GM12878 (cell line): Measurements from ENCODE around the gene KCTD16. TPM values are rescaled to one million over a fixed set of nuclear protein-coding genes. Genes with fewer than 3 reads are reported as not detected.

ENCODE experiments used
- ATAC-seq: fragments of 200-7000 bp; cut with Tn5 transposase; 3 replicates; pipeline ENCODE4 v1.9.1; 2020; ENCODE audit warnings: mild to moderate bottlenecking, moderate library complexity
- BruUV-seq: library from RNA; stranded (reverse); fragments of 400-500 nt; replicated peaks from 2 replicates; lab custom pipeline; 2021; lab: Mats Ljungman, UMichigan
- CTCF ChIA-PET: fragments of 300-600 bp; sonication (Branson Sonifier 250); formaldehyde crosslinking; extraction: SDS; loops from one replicate; lab custom pipeline; 2021; ENCODE audit warnings: inconsistent platforms; lab: Yijun Ruan, JAX
- POLR2A ChIA-PET: fragments of 350-600 bp; formaldehyde crosslinking; extraction: SDS; loops from one replicate; lab custom pipeline; 2021; ENCODE audit warnings: inconsistent platforms; lab: Charles Lee
- RAD21 ChIA-PET: fragments of 300-600 bp; sonication (Branson Sonifier 250); formaldehyde crosslinking; loops from one replicate; lab custom pipeline; 2023; ENCODE audit warnings: antibody characterized with exemption; ENCODE audit not compliant: unreplicated experiment; lab: Charles Lee
- SMC1A ChIA-PET: fragments of 300-600 bp; sonication (Branson Sonifier 250); formaldehyde crosslinking; loops from one replicate; lab custom pipeline; 2023; ENCODE audit not compliant: unreplicated experiment, uncharacterized antibody; lab: Charles Lee
- DNase-seq: peaks from one replicate; pipeline ENCODE4 v3.0.0-alpha.2; 2011; ENCODE audit warnings: low read depth, low spot score
- FAIRE-seq: peaks from 3 replicates; lab custom pipeline; 2011; peaks lifted over from hg19 to GRCh38; lab: Jason Lieb, UNC
- H2AFZ ChIP-seq: 2 replicates; pipeline ENCODE4 v1.6.0; 2011; ENCODE audit warnings: low read depth, low read length, control low read depth; ENCODE audit not compliant: control insufficient read depth
- H3K27ac ChIP-seq: 2 replicates; pipeline ENCODE4 v1.5.1; 2011; ENCODE audit warnings: control low read depth; ENCODE audit not compliant: control insufficient read depth, insufficient read depth
- H3K27me3 ChIP-seq, 2 experiments: replicated peaks in 1 of 2; 2 replicates each; pipeline versions ENCODE4 v1.6.0 to v1.6.1; 2011; ENCODE audit warnings: low read length in 1 of 2; ENCODE audit not compliant: control insufficient read depth in 2 of 2, insufficient read depth in 2 of 2
- H3K36me3 ChIP-seq, 2 experiments: 2 replicates each; pipeline ENCODE4 v1.5.1; 2011; ENCODE audit warnings: low read length in 1 of 2; ENCODE audit not compliant: control insufficient read depth in 2 of 2, insufficient read depth in 2 of 2
- H3K4me1 ChIP-seq: 2 replicates; pipeline ENCODE4 v1.6.1; 2011; ENCODE audit warnings: mild to moderate bottlenecking, low read length, moderate library complexity, mixed read lengths; ENCODE audit not compliant: control insufficient read depth, insufficient read depth
- H3K4me2 ChIP-seq: 2 replicates; pipeline ENCODE4 v1.6.0; 2011; ENCODE audit warnings: control low read depth; ENCODE audit not compliant: control insufficient read depth, insufficient read depth
- H3K4me3 ChIP-seq: fragments of 200-600 bp; sonication (generic); 2 replicates; pipeline ENCODE4 v1.5.1; 2016
- H3K79me2 ChIP-seq: 2 replicates; pipeline ENCODE4 v1.6.0; 2011; ENCODE audit warnings: low read length; ENCODE audit not compliant: control insufficient read depth, insufficient read depth
- H3K9ac ChIP-seq: 2 replicates; pipeline ENCODE4 v1.8.0; 2011; ENCODE audit warnings: low read length, control low read depth, mixed read lengths; ENCODE audit not compliant: control insufficient read depth, insufficient read depth
- H3K9me3 ChIP-seq: replicated peaks from 3 replicates; pipeline ENCODE4 v1.5.1; 2011; ENCODE audit warnings: mild to moderate bottlenecking, low read length; ENCODE audit not compliant: control insufficient read depth, insufficient read depth
- H4K20me1 ChIP-seq: 2 replicates; pipeline ENCODE4 v1.6.0; 2011; ENCODE audit not compliant: control insufficient read depth, insufficient read depth
- EED ChIP-seq: sonication (generic); IDR thresholded peaks from 2 replicates; pipeline ENCODE4 v1.6.1; 2016; ENCODE audit warnings: antibody characterized with exemption, low read depth
- NFXL1 ChIP-seq: fragments of 450-650 bp; IDR thresholded peaks from 2 replicates; pipeline ENCODE4 v1.6.1; 2017; ENCODE audit warnings: antibody characterized with exemption, mild to moderate bottlenecking, borderline replicate concordance
- POU2F2 ChIP-seq: IDR thresholded peaks from 3 replicates; pipeline ENCODE4 v1.6.1; 2011; ENCODE audit warnings: low read depth, mild to moderate bottlenecking, low read length, borderline replicate concordance
- TBL1XR1 ChIP-seq: IDR thresholded peaks from 2 replicates; pipeline ENCODE4 v1.6.1; 2012; ENCODE audit warnings: low read depth, low read length, improper control_type of control experiment
- WGBS: methylation state at CpG from one replicate; pipeline ENCODE4 v1.1.6; 2016; ENCODE audit warnings: low lambda C conversion rate; ENCODE audit not compliant: insufficient replicate concordance, insufficient coverage; ENCODE audit errors: missing lambda C conversion rate; 5-methylcytosine and 5-hydroxymethylcytosine counted together
- in situ Hi-C: fragments of 300-500 bp; cut with MboI; formaldehyde crosslinking; loops from 9 replicates; pipeline ENCODE4 v1.14.3; 2018; ENCODE audit warnings: mixed read lengths
- intact Hi-C: fragments of 100-400 bp; cut with micrococcal nuclease; formaldehyde crosslinking; loops from one replicate; pipeline ENCODE4 v1.14.2; 2022; ENCODE audit not compliant: unreplicated experiment
- polyA plus RNA-seq, 11 experiments: library from polyadenylated mRNA; depleted of rRNA in 4 of 11; unstranded in 6 of 11; stranded (reverse) in 5 of 11; fragments of >200 nt; fragmentation: Nextera tagmentation in 4 of 11; fragmentation: Illumina TruSeq in 1 of 11; extraction: Ambion mirVana in 4 of 11; extraction: Trizol in 1 of 11; gene quantifications; 1 replicate in 1 of 11; 2 replicates in 10 of 11; pipeline versions ENCODE4 v1.2.1 to v1.2.3, GENCODE V29; 2011 to 2016; ENCODE audit warnings: inconsistent platforms in 2 of 11, missing spikeins in 2 of 11, low read depth in 1 of 11
- small RNA-seq: library from RNA; depleted of rRNA; stranded (forward); fragments of <200 nt; gene quantifications from one replicate; pipeline ENCODE3, GENCODE V24; 2014
- total RNA-seq, 4 experiments: library from RNA; depleted of rRNA in 3 of 4; stranded (reverse); fragments of >200 nt in 3 of 4; fragmentation: Illumina TruSeq in 1 of 4; extraction: Trizol in 1 of 4; gene quantifications; 2 replicates each; pipeline versions ENCODE4 v1.2.1 to v1.2.3, GENCODE V29; 2013 to 2021

KCTD16 gene
- total and polyA plus RNA-seq, 10 of the 15 experiments (the other 5 are each of a cell fraction or from before 2014, with no cell fraction given), result 0.03 to 0.10 (median 0.06) TPM; not detected in 3

DNA sequence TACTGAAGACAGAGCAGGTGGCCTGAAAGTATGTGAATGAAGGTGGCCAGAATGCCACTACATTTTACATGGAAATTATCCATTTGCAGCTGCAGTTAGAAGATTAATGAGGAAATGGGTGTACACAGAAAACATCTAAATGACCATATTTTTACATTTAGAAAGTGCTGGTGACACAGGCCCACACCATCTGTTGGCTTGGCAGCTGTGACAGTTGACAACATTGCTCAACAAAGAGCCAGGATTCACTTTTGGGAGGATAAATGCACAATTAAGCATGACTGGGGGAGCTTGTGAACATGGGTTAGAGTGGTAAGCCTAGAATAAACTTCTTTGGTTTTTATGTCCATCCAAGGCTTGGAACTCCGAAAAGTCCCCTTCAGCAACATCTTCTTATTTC lies 360.5 kb downstream of the KCTD16 start:
- in situ Hi-C loops, result no loop called here
- CTCF ChIA-PET, result no interaction called here
- no TSS peak for BruUV-seq

More for the DNA sequence above, 360.5 kb downstream of the KCTD16 start:
- H3K79me2 ChIP-seq, result no peaks in the 10 kb centered on the region
- intact Hi-C loops, result no loop called here
- 15% methylated on average over 1 of the region's 1 CpG for WGBS
- ChIA-PET SMC1A (no interaction called here), RAD21 (no interaction called here), POLR2A (no interaction called here)
- no peak for FAIRE-seq
- H3K27me3 ChIP-seq, result no peaks in the 10 kb centered on the region
- no peak overlapping the region for H2AFZ ChIP-seq
- no peak overlapping the region for H3K9ac ChIP-seq
- H3K27ac ChIP-seq, result no peak overlapping the region
- no peaks in the 10 kb centered on the region for H3K4me1 ChIP-seq
- no peak overlapping the region for H3K4me2 ChIP-seq
- TF ChIP-seq EED (no peak), NFXL1 (no peak), POU2F2 (no peak), TBL1XR1 (no peak)
- H3K4me3 ChIP-seq, result no peak overlapping the region
- no peaks in the 10 kb centered on the region for H4K20me1 ChIP-seq
- H3K9me3 ChIP-seq, result no peaks in the 10 kb centered on the region
- H3K36me3 ChIP-seq, result no peaks in the 10 kb centered on the region
- DNase-seq, result no peak
- no peak for ATAC-seq

Small RNA genes within 50 kb of the gene (small RNA-seq; reads per million reads assigned to genes)
- not detected for gene CKS1BP5
- not detected for gene RN7SL87P

Other genes starting within 250 kb of the KCTD16 start
- 24.3 and 26.9 TPM in 2 replicates for gene YIPF5, start 214 bp upstream of the KCTD16 start, total RNA-seq (2014; rRNA removed)
- 33.5 and 34.0 TPM in 2 replicates for gene YIPF5, start 214 bp upstream of the KCTD16 start, total RNA-seq (2014; rRNA removed; fragmentation: Illumina TruSeq; extraction: Trizol)
- gene YIPF5, start 214 bp upstream of the KCTD16 start, total RNA-seq (2021), result 25.9 TPM in 2 replicates
- gene YIPF5, start 214 bp upstream of the KCTD16 start, polyA plus RNA-seq (2011; rRNA removed), result 50.4 and 58.7 TPM in 2 replicates
- 34.6 and 42.1 TPM in 2 replicates for gene YIPF5, start 214 bp upstream of the KCTD16 start, polyA plus RNA-seq (2014; fragmentation: Illumina TruSeq; extraction: Trizol)
- gene YIPF5, start 214 bp upstream of the KCTD16 start, polyA plus RNA-seq (2014; fragmentation: Nextera tagmentation; extraction: Ambion mirVana), result 10 to 100 TPM; 25.4 to 47.9 TPM
- 19.5 and 20.0 TPM in 2 replicates for gene YIPF5, start 214 bp upstream of the KCTD16 start, polyA plus RNA-seq (2014; rRNA removed)
- 10 to 100 TPM; 41.5 to 45.5 TPM for gene YIPF5, start 214 bp upstream of the KCTD16 start, polyA plus RNA-seq (2016; fragmentation: Nextera tagmentation; extraction: Ambion mirVana)